Measurements from ENCODE around the gene TSPAN15.

The TSPAN15 gene

GRCh38 chr10:69465457-69466157 is 14.3 kb downstream of the TSPAN15 start:
- TF ChIP-seq, protein P1, sequence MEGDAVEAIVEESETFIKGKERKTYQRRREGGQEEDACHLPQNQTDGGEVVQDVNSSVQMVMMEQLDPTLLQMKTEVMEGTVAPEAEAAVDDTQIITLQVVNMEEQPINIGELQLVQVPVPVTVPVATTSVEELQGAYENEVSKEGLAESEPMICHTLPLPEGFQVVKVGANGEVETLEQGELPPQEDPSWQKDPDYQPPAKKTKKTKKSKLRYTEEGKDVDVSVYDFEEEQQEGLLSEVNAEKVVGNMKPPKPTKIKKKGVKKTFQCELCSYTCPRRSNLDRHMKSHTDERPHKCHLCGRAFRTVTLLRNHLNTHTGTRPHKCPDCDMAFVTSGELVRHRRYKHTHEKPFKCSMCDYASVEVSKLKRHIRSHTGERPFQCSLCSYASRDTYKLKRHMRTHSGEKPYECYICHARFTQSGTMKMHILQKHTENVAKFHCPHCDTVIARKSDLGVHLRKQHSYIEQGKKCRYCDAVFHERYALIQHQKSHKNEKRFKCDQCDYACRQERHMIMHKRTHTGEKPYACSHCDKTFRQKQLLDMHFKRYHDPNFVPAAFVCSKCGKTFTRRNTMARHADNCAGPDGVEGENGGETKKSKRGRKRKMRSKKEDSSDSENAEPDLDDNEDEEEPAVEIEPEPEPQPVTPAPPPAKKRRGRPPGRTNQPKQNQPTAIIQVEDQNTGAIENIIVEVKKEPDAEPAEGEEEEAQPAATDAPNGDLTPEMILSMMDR (conservative IDR thresholded peaks at IDR 0.05; ENCODE audit: low read length): no peak
- no peak overlapping the region for H3K4me3 ChIP-seq (ENCODE audit: low read length)
- DNase-seq (ENCODE audit: low read depth): no peak

- H3K4me3 ChIP-seq (ENCODE audit: low read length): no peak overlapping the region
- no peak for DNase-seq (ENCODE audit: low read depth)
- TF ChIP-seq, protein P1 (conservative IDR thresholded peaks at IDR 0.05; ENCODE audit: low read length): no peak
Observed at GRCh38 chr10:69466158-69466490, 14.9 kb downstream of the TSPAN15 start.

DNA sequence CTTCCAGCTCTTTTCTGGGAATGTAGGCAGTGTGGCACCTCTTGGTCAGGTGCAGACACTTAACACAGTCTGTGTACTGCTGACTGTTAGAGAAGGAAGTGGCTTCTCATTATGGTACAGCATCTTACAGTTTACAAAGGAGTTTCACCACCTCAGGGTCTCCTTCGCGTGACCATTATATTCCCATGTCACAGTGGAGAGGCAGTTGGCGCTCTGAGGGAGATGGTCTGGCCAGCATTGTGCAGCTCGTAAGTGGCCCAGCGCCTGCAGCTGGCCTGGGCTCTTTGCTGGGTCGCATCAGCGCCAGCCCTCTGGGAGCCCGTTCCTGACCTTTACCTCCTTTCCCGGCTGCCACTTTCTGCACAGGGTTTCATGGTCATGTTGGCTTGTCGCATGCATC is 15.4 kb downstream of the TSPAN15 start:
- no peak for DNase-seq (ENCODE audit: low read depth)
- no peak overlapping the region for H3K4me3 ChIP-seq (ENCODE audit: low read length)
- TF ChIP-seq, protein P1 (conservative IDR thresholded peaks at IDR 0.05; ENCODE audit: low read length): no peak

DNA sequence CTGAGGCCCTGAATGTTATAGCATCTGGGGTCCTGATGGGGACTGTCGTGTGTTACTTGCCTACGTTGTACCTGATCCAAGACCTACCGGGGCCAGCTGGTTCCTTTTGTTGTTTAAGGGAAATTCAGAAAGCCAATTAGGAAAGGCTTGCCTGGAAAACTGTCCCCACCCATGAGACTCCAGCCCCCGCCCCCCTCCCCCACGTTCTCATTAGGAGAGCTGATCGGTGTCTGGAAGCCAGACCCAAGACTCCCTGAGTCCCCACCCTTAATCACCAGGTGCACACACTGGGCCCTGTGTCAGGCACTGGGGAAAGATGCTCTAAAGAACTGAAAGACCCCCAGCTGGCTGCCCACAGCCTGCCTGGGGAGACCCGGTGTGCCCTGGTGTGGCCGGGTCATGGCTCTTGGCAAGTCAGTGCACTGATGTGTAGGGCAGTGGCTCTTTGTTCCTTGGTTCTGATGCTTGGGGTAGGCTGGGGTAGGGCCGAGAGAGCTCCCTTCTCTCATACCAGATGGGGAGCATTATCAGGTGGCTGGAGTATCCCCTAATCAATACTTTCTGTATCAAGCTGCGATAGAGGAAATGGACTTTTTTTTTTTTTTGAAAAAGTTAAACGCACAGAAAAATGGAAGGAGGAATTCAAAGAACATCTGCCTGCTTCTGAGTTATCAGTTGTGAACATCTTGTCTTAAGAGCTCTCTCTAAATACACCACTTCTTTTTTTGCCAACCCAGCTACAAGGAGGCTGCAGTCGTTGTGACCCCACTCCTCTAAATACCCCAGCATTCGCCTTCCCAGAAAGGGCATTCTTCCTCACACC is 16.9 kb downstream of the TSPAN15 start:
- no peak for DNase-seq (ENCODE audit: low read depth)
- no peak overlapping the region for H3K4me3 ChIP-seq (ENCODE audit: low read length)
- TF ChIP-seq, protein P1 (conservative IDR thresholded peaks at IDR 0.05; ENCODE audit: low read length): no peak

DNA sequence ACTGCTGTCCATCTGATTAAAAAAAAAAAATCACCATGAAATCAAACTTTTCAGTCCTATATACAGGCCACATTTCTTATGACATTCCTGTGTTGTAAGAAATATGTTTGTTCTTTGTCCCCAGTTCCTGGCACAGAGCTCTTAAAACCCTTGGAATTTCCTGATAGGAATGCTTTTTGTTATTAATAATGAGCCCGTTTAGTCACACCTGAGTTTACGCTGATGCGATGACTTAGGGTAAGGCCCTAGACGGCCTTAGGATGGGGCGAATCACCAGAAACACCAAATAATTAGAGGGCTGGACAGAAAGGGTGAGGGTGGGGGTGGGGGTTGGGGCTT is 17.5 kb downstream of the TSPAN15 start:
- no peak overlapping the region for H3K4me3 ChIP-seq (ENCODE audit: low read length)
- TF ChIP-seq, protein P1 (conservative IDR thresholded peaks at IDR 0.05; ENCODE audit: low read length): no peak
- DNase-seq (ENCODE audit: low read depth): no peak

DNA sequence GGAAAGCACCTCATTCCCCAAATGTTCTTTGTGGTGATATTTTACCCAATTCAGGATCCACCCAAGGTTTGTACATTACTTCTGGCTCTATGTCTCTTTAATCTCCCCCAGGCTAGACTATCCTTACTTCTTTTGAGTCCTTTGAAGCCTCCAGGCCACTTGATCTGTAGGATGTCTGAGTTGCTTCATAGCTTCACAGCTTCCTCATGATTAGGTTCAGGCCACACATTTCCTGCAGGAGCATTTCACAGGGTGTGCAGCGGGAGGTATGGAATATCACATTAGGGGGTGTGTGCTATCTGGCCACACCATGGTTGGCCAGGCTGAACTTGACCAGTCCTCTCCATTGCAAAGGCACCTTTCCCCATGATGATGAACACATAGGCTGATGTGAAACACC is 18.7 kb downstream of the TSPAN15 start:
- H3K4me3 ChIP-seq (ENCODE audit: low read length): no peak overlapping the region
- TF ChIP-seq, protein P1 (conservative IDR thresholded peaks at IDR 0.05; ENCODE audit: low read length): no peak
- no peak for DNase-seq (ENCODE audit: low read depth)
